Heart left ventricle (tissue), 13 donors: Measurements from ENCODE around the gene USP8.

ENCODE experiments used
- POLR2A ChIP-seq, 2 donors: fragments of 450-650 bp; IDR thresholded peaks; one replicate each; pipeline ENCODE4 v1.6.1; 2017; ENCODE audit warnings: antibody characterized with exemption in 2 of 2, mild to moderate bottlenecking in 2 of 2, moderate library complexity in 2 of 2
- TF ChIP-seq, protein P1 (sequence below), 12 donors: fragments of 200-600 bp; sonication (generic) in 4 of 12; IDR thresholded peaks; one replicate each; pipeline versions ENCODE4 v1.5.0 to v1.8.0; 2018 to 2022; ENCODE audit warnings: antibody characterized with exemption in 12 of 12, mild to moderate bottlenecking in 5 of 12
- donor health status: ischemic (EF 13 %, LVEDD 7.1; RV severe dilation, severe dysfunction).
- donor health status: DM: no; HTN: yes; CAD: no.
- donor health status: DM: no; HTN: no; CAD: no.
- donor health status: ischemic (EF 25% LVEDD 6.9; RV normal size, moderate dysfunction).
- donor health status: ischemic (EF 25% LVEDD 5.7; RV mildly dilated, moderate dysfunction).
- donor health status: ischemic (EF 35%, LVEDD 5.7; RV mildly dilated, moderate dysfunction).
- donor health status: nonischemic (EF 11% LVEDD 7.7; RV severe dilation, severe dysfunction).
- donor health status: DM: yes; HTN: yes; CAD: no.
- donor health status: PGD.
- donor health status: ischemic (EF 29% LVEDD 5.4; RV normal size, mild dysfunction).
- donor health status: nonischemic (EF 23%, LVEDD 6.1; RV moderate dilation, normal function).

GRCh38 chr15:50544368-50544767 lies 120.2 kb downstream of the USP8 start:
- TF ChIP-seq, protein P1, sequence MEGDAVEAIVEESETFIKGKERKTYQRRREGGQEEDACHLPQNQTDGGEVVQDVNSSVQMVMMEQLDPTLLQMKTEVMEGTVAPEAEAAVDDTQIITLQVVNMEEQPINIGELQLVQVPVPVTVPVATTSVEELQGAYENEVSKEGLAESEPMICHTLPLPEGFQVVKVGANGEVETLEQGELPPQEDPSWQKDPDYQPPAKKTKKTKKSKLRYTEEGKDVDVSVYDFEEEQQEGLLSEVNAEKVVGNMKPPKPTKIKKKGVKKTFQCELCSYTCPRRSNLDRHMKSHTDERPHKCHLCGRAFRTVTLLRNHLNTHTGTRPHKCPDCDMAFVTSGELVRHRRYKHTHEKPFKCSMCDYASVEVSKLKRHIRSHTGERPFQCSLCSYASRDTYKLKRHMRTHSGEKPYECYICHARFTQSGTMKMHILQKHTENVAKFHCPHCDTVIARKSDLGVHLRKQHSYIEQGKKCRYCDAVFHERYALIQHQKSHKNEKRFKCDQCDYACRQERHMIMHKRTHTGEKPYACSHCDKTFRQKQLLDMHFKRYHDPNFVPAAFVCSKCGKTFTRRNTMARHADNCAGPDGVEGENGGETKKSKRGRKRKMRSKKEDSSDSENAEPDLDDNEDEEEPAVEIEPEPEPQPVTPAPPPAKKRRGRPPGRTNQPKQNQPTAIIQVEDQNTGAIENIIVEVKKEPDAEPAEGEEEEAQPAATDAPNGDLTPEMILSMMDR (IDR thresholded peaks at IDR 0.05): no peak
- TF ChIP-seq POLR2A (IDR thresholded peaks at IDR 0.05): no peak
